Body of pancreas (tissue), 4 donors: Measurements from ENCODE around the gene RELB.

ENCODE experiments used
- CTCF ChIP-seq, 7 experiments: fragments of 450-650 bp in 4 of 7; fragments of 200-600 bp in 3 of 7; sonication (generic) in 3 of 7; IDR thresholded peaks; one replicate each; pipeline ENCODE4 v1.5.1; 2016 to 2019; ENCODE audit warnings: antibody characterized with exemption in 7 of 7
- POLR2A ChIP-seq, 3 donors: fragments of 450-650 bp; IDR thresholded peaks; one replicate each; pipeline ENCODE4 v1.6.1; 2016; ENCODE audit warnings: antibody characterized with exemption in 3 of 3, mild to moderate bottlenecking in 2 of 3

DNA sequence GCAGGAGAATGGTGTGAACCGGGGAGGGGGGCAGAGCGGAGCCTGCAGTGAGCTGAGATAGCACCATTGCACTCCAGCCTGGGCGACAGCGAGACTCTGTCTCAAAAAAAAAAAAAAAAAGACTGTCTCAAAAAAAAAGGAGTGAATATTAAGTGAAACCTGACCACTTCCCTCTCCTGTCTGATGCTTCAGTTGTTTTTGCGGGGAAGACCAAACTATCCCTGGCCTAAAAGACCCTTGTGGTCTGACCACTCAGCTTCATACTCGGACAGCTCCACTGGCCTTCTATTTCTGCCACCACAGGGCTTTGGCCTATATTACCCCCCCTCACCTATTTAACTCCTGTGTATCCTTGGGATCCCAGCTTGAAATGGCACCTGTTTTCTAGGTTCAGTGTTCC lies 39.9 kb downstream of the RELB start:
- TF ChIP-seq CTCF (IDR thresholded peaks at IDR 0.05) (no peak), POLR2A (IDR thresholded peaks at IDR 0.05) (no peak)
